Stimulated activated CD4-positive, alpha-beta T cell treated with anti-CD3 and anti-CD28 coated beads, Interleukin-2, amount 100 ng/mL, for 48 hours (primary cell): ENCODE results near the gene FBXL17.

Experiments used
- DNase-seq, 2 donors: peaks; one replicate each; pipeline ENCODE4 v3.0.0-alpha.2; 2020

The FBXL17 gene

GRCh38 chr5:107982703-107983425 lies 399.0 kb downstream of the FBXL17 start:
- DNase-seq, result no peak

GRCh38 chr5:107980923-107981692 lies 400.8 kb downstream of the FBXL17 start:
- no peak for DNase-seq

GRCh38 chr5:107979900-107980299 lies 402.0 kb downstream of the FBXL17 start:
- no peak for DNase-seq

GRCh38 chr5:107979291-107979690 lies 402.6 kb downstream of the FBXL17 start:
- DNase-seq, result no peak

- no peak for DNase-seq
Measured at GRCh38 chr5:107977550-107978071, 404.3 kb downstream of the FBXL17 start.

- DNase-seq, result no peak
Measured at GRCh38 chr5:107975568-107975967, 406.3 kb downstream of the FBXL17 start.

GRCh38 chr5:107971846-107972245 lies 410.1 kb downstream of the FBXL17 start:
- no peak for DNase-seq

- no peak for DNase-seq
Measured at GRCh38 chr5:107969847-107970246, 412.1 kb downstream of the FBXL17 start.

- DNase-seq, result no peak
Measured at GRCh38 chr5:107968998-107969397, 412.9 kb downstream of the FBXL17 start.

- no peak for DNase-seq
Measured at GRCh38 chr5:107968406-107968843, 413.5 kb downstream of the FBXL17 start.

GRCh38 chr5:107966201-107966600 lies 415.7 kb downstream of the FBXL17 start:
- no peak for DNase-seq

GRCh38 chr5:107964722-107965121 lies 417.2 kb downstream of the FBXL17 start:
- DNase-seq, result no peak

GRCh38 chr5:107959573-107960279 lies 422.2 kb downstream of the FBXL17 start:
- DNase-seq, result no peak

- DNase-seq, result no peak
Measured at GRCh38 chr5:107958861-107959260, 423.0 kb downstream of the FBXL17 start.

- no peak for DNase-seq
Measured at GRCh38 chr5:107958432-107958831, 423.5 kb downstream of the FBXL17 start.

GRCh38 chr5:107957051-107957450 lies 424.8 kb downstream of the FBXL17 start:
- DNase-seq, result no peak

GRCh38 chr5:107955321-107955720 lies 426.6 kb downstream of the FBXL17 start:
- DNase-seq, result no peak

- no peak for DNase-seq
Measured at GRCh38 chr5:107954254-107954653, 427.6 kb downstream of the FBXL17 start.

GRCh38 chr5:107952450-107952849 lies 429.4 kb downstream of the FBXL17 start:
- no peak for DNase-seq

- no peak for DNase-seq
Measured at GRCh38 chr5:107951309-107951708, 430.6 kb downstream of the FBXL17 start.

GRCh38 chr5:107950776-107951175 lies 431.1 kb downstream of the FBXL17 start:
- no peak for DNase-seq

GRCh38 chr5:107949688-107950341 lies 432.1 kb downstream of the FBXL17 start:
- no peak for DNase-seq

GRCh38 chr5:107948377-107948776 lies 433.5 kb downstream of the FBXL17 start:
- DNase-seq, result no peak
